ENCODE data around the gene UBR7. TPM values are rescaled to one million over a fixed set of nuclear protein-coding genes. Genes with fewer than 3 reads are reported as not detected.

Gene UBR7
- total and polyA plus RNA-seq, 2 experiments from 2014 or later, result 12.4 to 45.3 TPM

DNA sequence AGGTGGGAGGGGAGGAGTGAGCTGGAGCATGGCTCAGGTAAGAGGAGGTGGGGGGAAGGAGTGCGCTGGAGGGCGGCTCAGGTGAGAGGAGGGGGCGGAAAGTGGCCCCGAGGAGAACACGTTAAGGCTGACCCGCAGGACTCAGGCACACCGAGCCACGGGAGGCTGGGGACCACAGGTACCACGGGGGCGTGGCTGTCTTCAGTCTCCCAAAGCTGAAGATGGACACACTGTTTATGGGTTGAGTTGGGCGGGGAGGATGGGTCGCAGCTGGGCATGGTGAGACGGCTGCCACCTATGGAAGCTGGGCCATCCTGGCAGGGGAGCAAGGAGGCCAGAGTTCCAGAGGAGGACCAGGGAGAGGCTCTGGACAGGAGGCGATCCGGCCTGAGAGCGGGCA is 23.5 kb downstream of the UBR7 start:
- ATAC-seq (no peak), DNase-seq (ENCODE audit: low spot score) (no peak)
- Histone ChIP-seq H3K27ac (ENCODE audit: low read depth) (no peak overlapping the region), H2AFZ (no peak overlapping the region), H4K20me1 (replicated peaks; ENCODE audit: insufficient read depth) (0 out of 2 replicates have a peak, but pooled peaks cover 5% of the 10 kb centered on the region), H3K36me3 (ENCODE audit: insufficient read depth) (peaks cover 4% of the 10 kb centered on the region; the same call in 1 of the 2 replicates), H3K4me1 (ENCODE audit: insufficient read depth) (no peaks in the 10 kb centered on the region), H3K27me3 (ENCODE audit: insufficient read depth) (no peaks in the 10 kb centered on the region), H3K79me2 (replicated peaks; ENCODE audit: insufficient read depth) (no peaks in the 10 kb centered on the region), H3K4me2 (no peak overlapping the region), H3F3A (replicated peaks; ENCODE audit: low read depth) (no peaks in the 10 kb centered on the region), H3K9me2 (ENCODE audit: insufficient read depth) (no peaks in the 10 kb centered on the region), H3K4me3 (no peak overlapping the region)
- no peak for TF ChIP-seq ZNF114 (CRISPR knock-in tag; IDR thresholded peaks at IDR 0.05)
- no peak for TF ChIP-seq REST (IDR thresholded peaks at IDR 0.05; ENCODE audit: unreplicated experiment)
- TF ChIP-seq EZH2phosphoT487 (IDR thresholded peaks at IDR 0.05; ENCODE audit: unreplicated experiment), result no peak
- no peak for TF ChIP-seq ETS1 (IDR thresholded peaks at IDR 0.05)
- TF ChIP-seq JUNB (IDR thresholded peaks at IDR 0.05; ENCODE audit: unreplicated experiment), result no peak
- TF ChIP-seq EZH2 (IDR thresholded peaks at IDR 0.05; ENCODE audit: low read depth, unreplicated experiment), result no peak
- TF ChIP-seq ZNF331 (CRISPR knock-in tag; IDR thresholded peaks at IDR 0.05; ENCODE audit: low read depth), result no peak
- TF ChIP-seq CREB1 (CRISPR knock-in tag; IDR thresholded peaks at IDR 0.05; ENCODE audit: low read depth), result no peak
- TF ChIP-seq, protein P1, sequence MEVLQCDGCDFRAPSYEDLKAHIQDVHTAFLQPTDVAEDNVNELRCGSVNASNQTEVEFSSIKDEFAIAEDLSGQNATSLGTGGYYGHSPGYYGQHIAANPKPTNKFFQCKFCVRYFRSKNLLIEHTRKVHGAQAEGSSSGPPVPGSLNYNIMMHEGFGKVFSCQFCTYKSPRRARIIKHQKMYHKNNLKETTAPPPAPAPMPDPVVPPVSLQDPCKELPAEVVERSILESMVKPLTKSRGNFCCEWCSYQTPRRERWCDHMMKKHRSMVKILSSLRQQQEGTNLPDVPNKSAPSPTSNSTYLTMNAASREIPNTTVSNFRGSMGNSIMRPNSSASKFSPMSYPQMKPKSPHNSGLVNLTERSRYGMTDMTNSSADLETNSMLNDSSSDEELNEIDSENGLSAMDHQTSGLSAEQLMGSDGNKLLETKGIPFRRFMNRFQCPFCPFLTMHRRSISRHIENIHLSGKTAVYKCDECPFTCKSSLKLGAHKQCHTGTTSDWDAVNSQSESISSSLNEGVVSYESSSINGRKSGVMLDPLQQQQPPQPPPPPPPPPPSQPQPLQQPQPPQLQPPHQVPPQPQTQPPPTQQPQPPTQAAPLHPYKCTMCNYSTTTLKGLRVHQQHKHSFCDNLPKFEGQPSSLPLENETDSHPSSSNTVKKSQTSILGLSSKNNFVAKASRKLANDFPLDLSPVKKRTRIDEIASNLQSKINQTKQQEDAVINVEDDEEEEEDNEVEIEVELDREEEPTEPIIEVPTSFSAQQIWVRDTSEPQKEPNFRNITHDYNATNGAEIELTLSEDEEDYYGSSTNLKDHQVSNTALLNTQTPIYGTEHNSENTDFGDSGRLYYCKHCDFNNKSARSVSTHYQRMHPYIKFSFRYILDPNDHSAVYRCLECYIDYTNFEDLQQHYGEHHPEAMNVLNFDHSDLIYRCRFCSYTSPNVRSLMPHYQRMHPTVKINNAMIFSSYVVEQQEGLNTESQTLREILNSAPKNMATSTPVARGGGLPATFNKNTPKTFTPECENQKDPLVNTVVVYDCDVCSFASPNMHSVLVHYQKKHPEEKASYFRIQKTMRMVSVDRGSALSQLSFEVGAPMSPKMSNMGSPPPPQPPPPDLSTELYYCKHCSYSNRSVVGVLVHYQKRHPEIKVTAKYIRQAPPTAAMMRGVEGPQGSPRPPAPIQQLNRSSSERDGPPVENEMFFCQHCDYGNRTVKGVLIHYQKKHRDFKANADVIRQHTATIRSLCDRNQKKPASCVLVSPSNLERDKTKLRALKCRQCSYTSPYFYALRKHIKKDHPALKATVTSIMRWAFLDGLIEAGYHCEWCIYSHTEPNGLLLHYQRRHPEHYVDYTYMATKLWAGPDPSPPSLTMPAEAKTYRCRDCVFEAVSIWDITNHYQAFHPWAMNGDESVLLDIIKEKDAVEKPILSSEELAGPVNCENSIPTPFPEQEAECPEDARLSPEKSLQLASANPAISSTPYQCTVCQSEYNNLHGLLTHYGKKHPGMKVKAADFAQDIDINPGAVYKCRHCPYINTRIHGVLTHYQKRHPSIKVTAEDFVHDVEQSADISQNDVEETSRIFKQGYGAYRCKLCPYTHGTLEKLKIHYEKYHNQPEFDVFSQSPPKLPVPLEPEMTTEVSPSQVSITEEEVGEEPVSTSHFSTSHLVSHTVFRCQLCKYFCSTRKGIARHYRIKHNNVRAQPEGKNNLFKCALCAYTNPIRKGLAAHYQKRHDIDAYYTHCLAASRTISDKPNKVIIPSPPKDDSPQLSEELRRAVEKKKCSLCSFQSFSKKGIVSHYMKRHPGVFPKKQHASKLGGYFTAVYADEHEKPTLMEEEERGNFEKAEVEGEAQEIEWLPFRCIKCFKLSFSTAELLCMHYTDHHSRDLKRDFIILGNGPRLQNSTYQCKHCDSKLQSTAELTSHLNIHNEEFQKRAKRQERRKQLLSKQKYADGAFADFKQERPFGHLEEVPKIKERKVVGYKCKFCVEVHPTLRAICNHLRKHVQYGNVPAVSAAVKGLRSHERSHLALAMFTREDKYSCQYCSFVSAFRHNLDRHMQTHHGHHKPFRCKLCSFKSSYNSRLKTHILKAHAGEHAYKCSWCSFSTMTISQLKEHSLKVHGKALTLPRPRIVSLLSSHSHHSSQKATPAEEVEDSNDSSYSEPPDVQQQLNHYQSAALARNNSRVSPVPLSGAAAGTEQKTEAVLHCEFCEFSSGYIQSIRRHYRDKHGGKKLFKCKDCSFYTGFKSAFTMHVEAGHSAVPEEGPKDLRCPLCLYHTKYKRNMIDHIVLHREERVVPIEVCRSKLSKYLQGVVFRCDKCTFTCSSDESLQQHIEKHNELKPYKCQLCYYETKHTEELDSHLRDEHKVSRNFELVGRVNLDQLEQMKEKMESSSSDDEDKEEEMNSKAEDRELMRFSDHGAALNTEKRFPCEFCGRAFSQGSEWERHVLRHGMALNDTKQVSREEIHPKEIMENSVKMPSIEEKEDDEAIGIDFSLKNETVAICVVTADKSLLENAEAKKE (CRISPR knock-in tag; IDR thresholded peaks at IDR 0.05), result no peak
- TF ChIP-seq, protein P2, sequence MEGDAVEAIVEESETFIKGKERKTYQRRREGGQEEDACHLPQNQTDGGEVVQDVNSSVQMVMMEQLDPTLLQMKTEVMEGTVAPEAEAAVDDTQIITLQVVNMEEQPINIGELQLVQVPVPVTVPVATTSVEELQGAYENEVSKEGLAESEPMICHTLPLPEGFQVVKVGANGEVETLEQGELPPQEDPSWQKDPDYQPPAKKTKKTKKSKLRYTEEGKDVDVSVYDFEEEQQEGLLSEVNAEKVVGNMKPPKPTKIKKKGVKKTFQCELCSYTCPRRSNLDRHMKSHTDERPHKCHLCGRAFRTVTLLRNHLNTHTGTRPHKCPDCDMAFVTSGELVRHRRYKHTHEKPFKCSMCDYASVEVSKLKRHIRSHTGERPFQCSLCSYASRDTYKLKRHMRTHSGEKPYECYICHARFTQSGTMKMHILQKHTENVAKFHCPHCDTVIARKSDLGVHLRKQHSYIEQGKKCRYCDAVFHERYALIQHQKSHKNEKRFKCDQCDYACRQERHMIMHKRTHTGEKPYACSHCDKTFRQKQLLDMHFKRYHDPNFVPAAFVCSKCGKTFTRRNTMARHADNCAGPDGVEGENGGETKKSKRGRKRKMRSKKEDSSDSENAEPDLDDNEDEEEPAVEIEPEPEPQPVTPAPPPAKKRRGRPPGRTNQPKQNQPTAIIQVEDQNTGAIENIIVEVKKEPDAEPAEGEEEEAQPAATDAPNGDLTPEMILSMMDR (conservative IDR thresholded peaks at IDR 0.05; ENCODE audit: low read depth in 2 of 2), result no peak
- TF ChIP-seq POLR2AphosphoS5 (IDR thresholded peaks at IDR 0.05; ENCODE audit: low read depth), result no peak
- H3K27me3 Mint-ChIP-seq (ENCODE audit: insufficient read depth, low read depth, poor library complexity), result peaks cover 7% of the 10 kb centered on the region
- peaks cover 30% of the 10 kb centered on the region for H3K36me3 Mint-ChIP-seq (ENCODE audit: low read depth)
- H3K4me1 Mint-ChIP-seq, result no peaks in the 10 kb centered on the region; the same call in 2 of the 3 replicates
- no peaks in the 10 kb centered on the region for H3K9me3 Mint-ChIP-seq
- no peak overlapping the region for H3K4me3 Mint-ChIP-seq
- peak overlapping the region; percentile 60; the same call in 1 of the 2 replicates for H3K27ac Mint-ChIP-seq

Measured in GM23338 (cell line).